GM12864 (cell line): ENCODE results near the gene BIRC2.

ENCODE experiments used
- DNase-seq: peaks from one replicate; pipeline ENCODE4 v3.0.0-alpha.2; 2011; ENCODE audit warnings: low read depth
- H3K4me3 ChIP-seq: 2 replicates; pipeline ENCODE4 v1.5.1; 2011; ENCODE audit warnings: mild to moderate bottlenecking, low read depth, low read length, control low read depth
- CTCF ChIP-seq: IDR thresholded peaks from 2 replicates; pipeline ENCODE4 v1.5.1; 2011; ENCODE audit warnings: low read depth, mild to moderate bottlenecking, moderate library complexity, low read length, control low read depth, inconsistent platforms; ENCODE audit errors: missing control alignments

The BIRC2 gene

GRCh38 chr11:102422817-102423712, 76.1 kb downstream of the BIRC2 start:
- DNase-seq = no peak
- no peak for TF ChIP-seq CTCF
- H3K4me3 ChIP-seq = no peak overlapping the region

- no peak for DNase-seq
- no peak for TF ChIP-seq CTCF
- no peak overlapping the region for H3K4me3 ChIP-seq
Observed at GRCh38 chr11:102423936-102424335, 76.9 kb downstream of the BIRC2 start.

- no peak overlapping the region for H3K4me3 ChIP-seq
- TF ChIP-seq CTCF = no peak
- DNase-seq = no peak
Observed at GRCh38 chr11:102426000-102426399, 79.0 kb downstream of the BIRC2 start.

- no peak for DNase-seq
- H3K4me3 ChIP-seq = no peak overlapping the region
- no peak for TF ChIP-seq CTCF
Observed at GRCh38 chr11:102426570-102426969, 79.6 kb downstream of the BIRC2 start.

GRCh38 chr11:102427068-102427467, 80.1 kb downstream of the BIRC2 start:
- no peak overlapping the region for H3K4me3 ChIP-seq
- TF ChIP-seq CTCF = no peak
- no peak for DNase-seq
